IMR-90 (cell line): ENCODE results near the gene TOGARAM1. TPM values are rescaled to one million over a fixed set of nuclear protein-coding genes. Genes with fewer than 3 reads are reported as not detected.

ENCODE experiments used
- ATAC-seq: fragments of 200-7000 bp; cut with Tn5 transposase; 2 replicates; pipeline ENCODE4 v1.9.1; 2020; ENCODE audit warnings: low read depth, mild to moderate bottlenecking, moderate library complexity
- BruUV-seq: library from RNA; stranded (reverse); fragments of 400-500 nt; replicated peaks from 2 replicates; lab custom pipeline; 2021; lab: Mats Ljungman, UMichigan
- CTCF ChIA-PET: fragments of 300-600 bp; formaldehyde crosslinking; extraction: SDS; loops from one replicate; lab custom pipeline; 2021; ENCODE audit warnings: antibody characterized with exemption; lab: Yijun Ruan, JAX
- POLR2A ChIA-PET: fragments of 300-600 bp; sonication (Branson Sonifier 250); formaldehyde crosslinking; loops from one replicate; lab custom pipeline; 2022; ENCODE audit warnings: antibody characterized with exemption; ENCODE audit not compliant: unreplicated experiment; lab: Charles Lee
- DNase-seq: peaks from one replicate; pipeline ENCODE4 v3.0.0; 2013
- H2AFZ ChIP-seq: replicated peaks from 2 replicates; pipeline ENCODE3; 2013; ENCODE audit warnings: low read length, mild to moderate bottlenecking; ENCODE audit not compliant: poor library complexity
- H2AK5ac ChIP-seq: 2 replicates; pipeline ENCODE4 v1.6.1; 2013; ENCODE audit warnings: low read depth, low read length, inconsistent platforms
- H2AK9ac ChIP-seq: replicated peaks from 2 replicates; pipeline ENCODE3; 2013; ENCODE audit warnings: mild to moderate bottlenecking, low read depth, low read length, moderate library complexity; ENCODE audit not compliant: poor library complexity
- H2BK120ac ChIP-seq: 2 replicates; pipeline ENCODE4 v1.6.1; 2013; ENCODE audit warnings: low read depth, low read length, inconsistent platforms
- H2BK15ac ChIP-seq: 3 replicates; pipeline ENCODE4 v1.6.1; 2013; ENCODE audit warnings: low read depth, low read length, inconsistent platforms
- H2BK20ac ChIP-seq: 2 replicates; pipeline ENCODE4 v1.6.1; 2013; ENCODE audit warnings: low read depth, mild to moderate bottlenecking, inconsistent platforms, low read length, moderate library complexity
- H2BK5ac ChIP-seq: 2 replicates; pipeline ENCODE4 v1.6.1; 2013; ENCODE audit warnings: mild to moderate bottlenecking, low read depth, low read length, inconsistent platforms; ENCODE audit not compliant: poor library complexity, severe bottlenecking
- H3K14ac ChIP-seq: replicated peaks from 2 replicates; pipeline ENCODE4 v1.6.1; 2013; ENCODE audit warnings: low read depth, low read length, inconsistent platforms
- H3K18ac ChIP-seq: 2 replicates; pipeline ENCODE4 v1.6.1; 2013; ENCODE audit warnings: low read depth, low read length, control low read depth
- H3K23ac ChIP-seq: 2 replicates; pipeline ENCODE4 v1.6.1; 2013; ENCODE audit warnings: low read depth, low read length, inconsistent platforms
- H3K27ac ChIP-seq: 2 replicates; pipeline ENCODE4 v1.5.1; 2013; ENCODE audit warnings: mild to moderate bottlenecking, control low read depth, low read length; ENCODE audit not compliant: insufficient read depth
- H3K27me3 ChIP-seq: 2 replicates; pipeline ENCODE4 v1.6.1; 2013; ENCODE audit warnings: low read length; ENCODE audit not compliant: control insufficient read depth, insufficient read depth
- H3K36me3 ChIP-seq: 2 replicates; pipeline ENCODE4 v1.6.1; 2013; ENCODE audit warnings: low read length, mixed read lengths; ENCODE audit not compliant: control insufficient read depth, insufficient read depth
- H3K4ac ChIP-seq: 2 replicates; pipeline ENCODE4 v1.6.1; 2013; ENCODE audit warnings: low read depth, low read length, inconsistent platforms
- H3K4me1 ChIP-seq: 2 replicates; pipeline ENCODE4 v1.6.1; 2013; ENCODE audit warnings: low read length, mixed read lengths; ENCODE audit not compliant: control insufficient read depth, insufficient read depth
- H3K4me2 ChIP-seq: 2 replicates; pipeline ENCODE4 v1.6.1; 2013; ENCODE audit warnings: low read depth, mild to moderate bottlenecking, control low read depth, low read length, moderate library complexity
- H3K4me3 ChIP-seq: 2 replicates; pipeline ENCODE4 v1.5.1; 2013; ENCODE audit warnings: low read depth, mild to moderate bottlenecking, control low read depth, low read length, moderate library complexity; ENCODE audit not compliant: insufficient read depth
- H3K56ac ChIP-seq: 2 replicates; pipeline ENCODE4 v1.6.1; 2013; ENCODE audit warnings: low read length, inconsistent platforms; ENCODE audit not compliant: insufficient read depth; ENCODE audit errors: extremely low read depth
- H3K79me1 ChIP-seq, 2 experiments: 2 replicates each; pipeline ENCODE4 v1.6.1; 2013; ENCODE audit warnings: low read length in 2 of 2, inconsistent platforms in 1 of 2, low read depth in 1 of 2
- H3K9ac ChIP-seq: 2 replicates; pipeline ENCODE4 v1.6.1; 2013; ENCODE audit warnings: low read depth, low read length, control low read depth
- H3K9me1 ChIP-seq: 2 replicates; pipeline ENCODE4 v1.6.1; 2013; ENCODE audit warnings: low read length, inconsistent platforms; ENCODE audit not compliant: insufficient read depth
- H3K9me3 ChIP-seq: 2 replicates; pipeline ENCODE4 v1.6.1; 2013; ENCODE audit warnings: low read length; ENCODE audit not compliant: control insufficient read depth, insufficient read depth
- H4K20me1 ChIP-seq: 2 replicates; pipeline ENCODE4 v1.6.1; 2013; ENCODE audit warnings: low read length, inconsistent platforms; ENCODE audit not compliant: insufficient read depth
- H4K5ac ChIP-seq: 2 replicates; pipeline ENCODE4 v1.6.1; 2013; ENCODE audit warnings: mild to moderate bottlenecking, low read depth, low read length, control low read depth
- H4K8ac ChIP-seq, 2 experiments: 2 replicates each; pipeline ENCODE4 v1.6.1; 2013; ENCODE audit warnings: low read depth in 2 of 2, low read length in 2 of 2, control low read depth in 1 of 2, inconsistent platforms in 1 of 2
- H4K91ac ChIP-seq: 2 replicates; pipeline ENCODE4 v1.6.1; 2013; ENCODE audit warnings: low read depth, low read length, inconsistent platforms; ENCODE audit not compliant: insufficient read depth
- BHLHE40 ChIP-seq: fragments of 150-350 bp; IDR thresholded peaks from 2 replicates; pipeline ENCODE4 v1.6.1; 2016; ENCODE audit warnings: mild to moderate bottlenecking, low read depth, low read length
- CEBPB ChIP-seq: IDR thresholded peaks from 2 replicates; pipeline ENCODE4 v1.6.1; 2012; ENCODE audit warnings: low read depth, low read length, improper control_type of control experiment
- CTCF ChIP-seq: conservative IDR thresholded peaks from 2 replicates; pipeline ENCODE4 v1.5.1; 2012; ENCODE audit warnings: mild to moderate bottlenecking, low read depth, low read length, improper control_type of control experiment
- MAFK ChIP-seq: IDR thresholded peaks from 2 replicates; pipeline ENCODE4 v1.6.1; 2012; ENCODE audit warnings: low read depth, low read length, improper control_type of control experiment
- MAZ ChIP-seq: IDR thresholded peaks from 2 replicates; pipeline ENCODE4 v1.6.1; 2012; ENCODE audit warnings: low read depth, mild to moderate bottlenecking, low read length, improper control_type of control experiment, moderate library complexity, borderline replicate concordance
- MXI1 ChIP-seq: IDR thresholded peaks from 2 replicates; pipeline ENCODE4 v1.6.1; 2012; ENCODE audit warnings: low read depth, mild to moderate bottlenecking, low read length, moderate library complexity, borderline replicate concordance
- NFE2L2 ChIP-seq: fragments of 150-350 bp; IDR thresholded peaks from 2 replicates; pipeline ENCODE4 v1.6.1; 2016; ENCODE audit warnings: low read depth, mild to moderate bottlenecking, low read length
- RAD21 ChIP-seq: IDR thresholded peaks from 2 replicates; pipeline ENCODE4 v1.6.1; 2012; ENCODE audit warnings: low read length, improper control_type of control experiment
- RFX5 ChIP-seq: IDR thresholded peaks from 2 replicates; pipeline ENCODE4 v1.8.0; 2012; ENCODE audit warnings: low read depth, mild to moderate bottlenecking, low read length, moderate library complexity
- SMC3 ChIP-seq: fragments of 150-350 bp; IDR thresholded peaks from 2 replicates; pipeline ENCODE4 v1.6.1; 2016; ENCODE audit warnings: low read depth, mild to moderate bottlenecking, antibody characterized with exemption, low read length, moderate library complexity
- WGBS, 2 experiments: methylation state at CpG; one replicate each; pipeline versions ENCODE4 v1.1.5 to v1.1.7; 2013; ENCODE audit warnings: missing lambda C conversion rate in 2 of 2; ENCODE audit not compliant: insufficient read length in 1 of 2; ENCODE audit errors: extremely low coverage in 2 of 2; 5-methylcytosine and 5-hydroxymethylcytosine counted together
- dilution Hi-C: fragments of 300-500 bp; cut with HindIII; formaldehyde crosslinking; loops from one replicate; pipeline ENCODE4 v1.14.3; 2018; ENCODE audit warnings: low sequenced_read_pairs; ENCODE audit not compliant: unreplicated experiment
- in situ Hi-C: fragments of 300-500 bp; cut with MboI; formaldehyde crosslinking; loops from 3 replicates; pipeline ENCODE4 v1.14.3; 2019; ENCODE audit warnings: low sequenced_read_pairs, inconsistent platforms, mixed read lengths
- intact Hi-C: fragments of 100-400 bp; cut with micrococcal nuclease; formaldehyde crosslinking; loops from 2 replicates; pipeline ENCODE4 v1.10.0; 2022
- polyA plus RNA-seq, 3 experiments: library from polyadenylated mRNA; depleted of rRNA; stranded (reverse); fragments of >200 nt; gene quantifications; 2 replicates each; pipeline ENCODE4 v1.2.3, GENCODE V29; 2012; ENCODE audit warnings: low replicate concordance in 1 of 3
- total RNA-seq: library from RNA; depleted of rRNA; stranded (reverse); fragments of >200 nt; gene quantifications from 2 replicates; pipeline ENCODE4 v1.2.3, GENCODE V29; 2012
- TF ChIP-seq, protein P1 (sequence below): fragments of 150-350 bp; IDR thresholded peaks from 2 replicates; pipeline ENCODE4 v1.6.1; 2017; ENCODE audit warnings: mild to moderate bottlenecking, antibody characterized with exemption, low read length, low read depth

Gene TOGARAM1
- total and polyA plus RNA-seq, 2 of the 4 experiments (the other 2 are of a cell fraction) = 3.1 to 13.4 TPM

DNA sequence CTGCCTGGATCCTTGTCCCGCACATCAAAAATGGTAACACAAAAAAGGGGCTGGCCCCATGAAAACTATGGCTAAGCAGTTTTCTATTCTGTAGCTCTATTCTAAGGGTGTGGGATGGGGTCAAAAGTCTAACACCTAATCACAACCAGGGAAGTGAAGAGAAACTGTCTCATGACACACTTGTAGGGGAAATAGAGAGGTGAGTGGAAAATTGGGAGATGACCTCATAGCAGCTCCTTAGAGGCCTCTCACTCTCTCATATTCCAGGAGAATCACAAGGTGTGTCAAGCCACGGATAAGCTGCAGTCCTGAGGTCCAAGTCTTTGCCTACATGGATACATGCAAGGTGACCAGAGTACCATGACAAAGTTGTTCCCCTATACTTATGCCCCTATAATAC, 10.9 kb upstream of the TOGARAM1 start:
- no peaks in the 10 kb centered on the region; the same call in 1 of the 2 replicates for H3K4me1 ChIP-seq
- ChIA-PET POLR2A (no interaction called here), CTCF (interaction anchor here (0.6 kb wide), 1 partner anchor 98 kb away, joined by 3 read pairs; no protein-coding TSS in a partner anchor)
- H3K4ac ChIP-seq = no peak overlapping the region
- H2AFZ ChIP-seq = no peak overlapping the region
- dilution Hi-C loops = no loop called here
- DNase-seq (no peak), ATAC-seq (no peak)
- BruUV-seq = no TSS peak
- no peak overlapping the region for H3K9ac ChIP-seq
- no peak overlapping the region for H2AK5ac ChIP-seq
- no peak overlapping the region for H3K23ac ChIP-seq
- in situ Hi-C loops = no loop called here
- H3K4me3 ChIP-seq = no peak overlapping the region
- H3K56ac ChIP-seq = no peak overlapping the region
- intact Hi-C loops = no loop called here
- H2BK20ac ChIP-seq = no peak overlapping the region
- 0 out of 2 replicates have a peak, but pooled peaks cover 2% of the 10 kb centered on the region for H3K9me1 ChIP-seq
- H3K36me3 ChIP-seq = peaks cover 4% of the 10 kb centered on the region; the same call in 1 of the 2 replicates
- 100% methylated on average over 1 of the region's 2 CpGs; no CpG with 5 or more reads in 1 of the 2 experiments for WGBS, 2 experiments
- no peak overlapping the region for H3K14ac ChIP-seq
- no peak overlapping the region for H4K5ac ChIP-seq
- H3K9me3 ChIP-seq = peaks cover 4% of the 10 kb centered on the region
- H2BK15ac ChIP-seq = no peak overlapping the region
- H3K18ac ChIP-seq = no peak overlapping the region
- H3K27ac ChIP-seq = no peak overlapping the region
- H4K8ac ChIP-seq = no peak overlapping the region
- H4K91ac ChIP-seq = no peak overlapping the region
- no peaks in the 10 kb centered on the region for H3K27me3 ChIP-seq
- H2BK120ac ChIP-seq = no peak overlapping the region
- peaks cover 11 to 35% of the 10 kb centered on the region in 2 experiments for H3K79me1 ChIP-seq
- no peak overlapping the region for H2BK5ac ChIP-seq
- TF ChIP-seq NFE2L2 (no peak), MAZ (no peak), RFX5 (no peak), BHLHE40 (no peak), MXI1 (no peak), CTCF (no peak), RAD21 (no peak), CEBPB (no peak), MAFK (no peak), SMC3 (no peak)
- TF ChIP-seq, protein P1, sequence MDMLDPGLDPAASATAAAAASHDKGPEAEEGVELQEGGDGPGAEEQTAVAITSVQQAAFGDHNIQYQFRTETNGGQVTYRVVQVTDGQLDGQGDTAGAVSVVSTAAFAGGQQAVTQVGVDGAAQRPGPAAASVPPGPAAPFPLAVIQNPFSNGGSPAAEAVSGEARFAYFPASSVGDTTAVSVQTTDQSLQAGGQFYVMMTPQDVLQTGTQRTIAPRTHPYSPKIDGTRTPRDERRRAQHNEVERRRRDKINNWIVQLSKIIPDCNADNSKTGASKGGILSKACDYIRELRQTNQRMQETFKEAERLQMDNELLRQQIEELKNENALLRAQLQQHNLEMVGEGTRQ = no peak
- H4K20me1 ChIP-seq = peaks cover 9% of the 10 kb centered on the region; the same call in 1 of the 2 replicates
- no peak overlapping the region for H2AK9ac ChIP-seq
- no peak overlapping the region for H3K4me2 ChIP-seq
